HTR-8/SVneo (cell line): Measurements from ENCODE around the gene SEMA4D.

Experiments
- DNase-seq: peaks from one replicate; pipeline ENCODE4 v3.0.0; 2011; ENCODE audit warnings: low spot score, mixed read lengths; ENCODE audit not compliant: insufficient read length
- FAIRE-seq: peaks from 2 replicates; lab custom pipeline; 2011; peaks lifted over from hg19 to GRCh38; lab: Jason Lieb, UNC

The SEMA4D gene

DNA sequence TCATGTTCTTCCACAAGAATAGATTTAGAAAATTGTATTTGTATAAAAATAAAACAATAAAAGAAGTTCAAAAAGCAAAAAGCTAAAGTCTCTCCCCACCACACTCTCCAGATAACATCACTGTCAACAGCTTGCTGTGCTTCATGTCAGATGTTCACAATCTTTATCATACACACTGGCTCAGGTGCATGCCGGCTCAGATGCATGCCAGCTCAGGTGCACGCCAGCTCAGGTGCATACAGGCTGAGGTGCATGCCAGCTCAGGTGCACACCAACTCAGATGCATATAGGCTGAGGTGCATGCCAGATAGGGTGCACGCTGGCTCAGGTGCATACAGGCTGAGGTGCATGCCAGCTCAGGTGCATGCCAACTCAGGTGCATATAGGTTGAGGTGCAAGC, 26.5 kb downstream of the SEMA4D start:
- DNase-seq (no peak), FAIRE-seq (no peak)

DNA sequence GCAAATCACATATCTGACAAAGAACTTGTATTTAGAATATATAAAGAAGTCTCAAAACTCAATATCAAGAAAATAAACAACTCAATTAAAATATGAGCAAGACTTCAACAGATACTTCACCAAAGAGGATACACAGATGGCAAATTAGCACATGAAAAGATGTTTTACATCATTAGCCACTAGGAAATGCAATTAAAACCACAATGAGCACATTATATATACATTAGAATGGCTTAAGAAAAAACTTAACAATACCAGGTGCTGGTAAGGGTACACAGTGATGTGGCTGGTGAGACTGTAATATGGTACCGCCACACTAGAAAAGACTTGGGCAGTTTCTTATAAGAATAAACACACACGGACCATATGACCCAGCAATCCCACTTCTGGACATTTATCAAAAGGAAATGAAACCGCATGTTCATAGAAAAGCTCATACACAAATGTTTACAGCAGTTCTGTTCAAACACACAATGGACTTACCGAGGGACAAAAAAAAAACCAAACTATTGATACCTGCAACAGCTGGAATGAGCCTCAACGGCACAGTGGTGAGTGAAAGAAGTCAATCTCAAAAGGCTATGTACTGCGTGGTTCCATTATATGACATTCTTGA, 27.6 kb downstream of the SEMA4D start:
- no peak for DNase-seq

DNA sequence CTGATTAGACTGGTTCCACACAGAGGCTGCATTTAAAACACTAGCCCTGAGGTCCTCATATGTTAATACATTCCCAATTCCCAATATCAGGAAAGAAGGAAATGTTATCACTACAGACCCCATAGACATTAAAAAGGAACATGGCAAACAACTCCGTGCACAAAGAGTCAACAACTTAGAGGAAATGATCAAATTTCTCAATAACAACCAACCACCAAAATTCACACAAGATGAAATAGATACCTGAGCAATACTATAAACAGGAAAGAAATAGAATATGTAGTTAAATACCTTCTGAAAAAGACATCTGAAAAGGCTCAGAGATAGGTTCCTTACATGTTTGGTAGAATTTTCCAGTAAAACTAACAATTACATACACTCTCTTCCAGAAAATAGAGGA, 28.9 kb downstream of the SEMA4D start:
- DNase-seq (no peak), FAIRE-seq (no peak)

More for the DNA sequence above, 27.6 kb downstream of the SEMA4D start:
- FAIRE-seq = no peak

DNA sequence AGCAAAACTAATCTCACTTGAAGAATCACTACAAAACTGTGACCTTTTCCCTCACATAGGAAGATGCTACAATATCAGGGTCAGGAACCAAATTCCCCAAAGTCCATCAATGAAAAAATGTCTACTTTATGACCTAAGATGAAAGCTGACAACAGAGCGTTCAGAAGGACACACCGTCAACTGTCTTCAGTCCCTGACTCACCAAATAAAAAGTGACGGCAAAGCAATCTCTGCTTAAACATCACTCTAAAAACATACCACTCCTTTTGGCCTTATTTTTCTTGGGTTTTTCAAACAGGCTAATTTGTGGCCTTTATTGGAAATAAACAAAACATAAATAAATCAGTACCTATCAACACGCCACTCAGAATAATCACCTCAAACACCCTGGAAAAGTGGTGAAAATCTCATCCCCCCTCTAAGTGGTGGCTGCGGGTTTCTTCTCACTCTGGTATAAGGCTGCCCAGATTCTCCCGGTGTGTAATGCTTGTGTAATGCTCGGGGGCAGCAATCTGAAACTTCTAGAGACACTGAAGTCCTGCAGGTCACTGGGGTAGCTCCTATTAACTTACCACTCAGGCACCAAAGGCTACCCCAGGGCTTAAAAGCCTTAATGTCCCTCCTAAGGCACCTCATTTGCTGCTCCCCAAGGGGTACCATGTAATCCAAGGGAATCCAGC, 29.5 kb downstream of the SEMA4D start:
- FAIRE-seq = no peak
- no peak for DNase-seq

DNA sequence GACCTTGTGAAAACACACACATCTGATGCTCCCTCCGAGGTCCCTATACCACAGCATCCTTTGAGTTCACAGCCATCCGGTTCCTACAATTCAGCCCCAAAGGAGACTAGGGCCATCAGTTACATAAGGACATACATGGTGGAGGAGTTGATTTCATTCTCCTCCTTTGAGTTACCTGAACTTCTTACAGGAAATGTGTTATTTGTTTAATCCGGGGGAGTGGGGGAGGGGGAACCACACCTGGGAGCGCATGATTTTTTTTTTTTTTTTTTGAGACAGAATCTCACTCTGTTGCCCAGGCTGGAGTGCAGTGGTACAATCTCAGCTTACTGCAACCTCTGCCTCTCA, 30.7 kb downstream of the SEMA4D start:
- FAIRE-seq = no peak
- DNase-seq = no peak

DNA sequence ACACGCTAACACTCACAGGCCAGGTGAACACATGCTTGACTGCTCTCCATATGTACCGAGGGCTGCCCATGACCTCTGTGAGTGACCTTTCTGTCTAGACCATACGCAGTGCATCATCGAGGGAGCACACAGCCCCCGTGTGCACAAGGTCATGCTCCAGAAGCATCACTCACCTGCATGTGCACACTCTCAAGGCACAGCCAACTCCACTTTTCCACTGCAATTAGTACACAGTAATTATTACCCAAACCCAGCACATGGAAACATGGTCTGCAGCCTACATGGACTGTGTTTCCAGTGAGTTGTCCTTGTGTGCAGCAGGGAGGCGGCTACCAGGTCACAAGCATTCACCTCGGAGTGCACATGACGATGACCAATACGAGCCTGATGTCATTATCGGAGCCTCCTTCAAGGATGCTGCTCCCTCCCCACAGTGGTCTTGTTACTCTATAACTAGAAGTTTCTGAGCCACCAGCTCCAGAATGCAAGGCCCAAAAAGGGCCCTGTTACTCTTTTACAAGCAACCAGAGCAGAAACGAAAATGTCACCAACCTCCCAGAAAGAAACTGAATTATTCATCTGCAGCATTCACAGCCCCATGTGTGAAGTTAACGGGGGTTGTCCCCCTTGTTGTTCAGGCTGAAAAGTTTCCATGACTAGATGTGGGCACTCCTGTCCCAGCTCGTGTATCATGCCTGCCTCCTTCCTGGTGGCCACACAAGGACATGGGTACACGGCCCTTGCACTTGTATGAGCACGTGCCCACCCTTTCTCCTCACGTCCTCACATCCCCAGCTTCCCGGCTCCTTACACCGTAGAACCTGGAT, 31.2 kb downstream of the SEMA4D start:
- DNase-seq (no peak), FAIRE-seq (no peak)

DNA sequence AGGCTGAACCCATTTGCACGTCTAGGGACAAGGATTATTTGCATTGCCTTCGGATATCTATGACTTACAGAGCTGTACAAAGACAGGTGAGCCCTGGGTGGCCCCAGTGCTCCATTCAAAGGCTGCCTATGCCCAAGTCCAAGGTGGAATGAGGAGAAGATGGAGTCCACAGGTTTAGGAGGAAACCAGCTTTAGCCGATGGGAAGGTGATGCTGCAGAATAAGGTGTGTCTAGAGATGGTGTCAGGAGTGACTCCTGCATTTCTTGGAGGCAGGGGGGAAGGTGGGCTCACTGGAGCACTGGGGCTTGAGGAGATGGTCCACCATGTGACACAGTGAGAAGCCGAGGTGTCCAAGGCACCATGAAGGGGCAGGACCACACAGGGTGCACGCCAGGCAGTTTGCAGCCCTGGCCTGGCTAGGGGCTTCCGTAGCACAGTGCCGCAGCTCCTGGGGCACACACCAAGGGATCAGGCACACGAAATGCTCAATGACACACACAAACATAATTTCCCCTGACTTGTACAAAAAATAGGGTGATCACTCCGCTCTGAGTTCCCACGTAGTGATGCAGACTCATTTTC, 32.1 kb downstream of the SEMA4D start:
- no peak for FAIRE-seq

DNA sequence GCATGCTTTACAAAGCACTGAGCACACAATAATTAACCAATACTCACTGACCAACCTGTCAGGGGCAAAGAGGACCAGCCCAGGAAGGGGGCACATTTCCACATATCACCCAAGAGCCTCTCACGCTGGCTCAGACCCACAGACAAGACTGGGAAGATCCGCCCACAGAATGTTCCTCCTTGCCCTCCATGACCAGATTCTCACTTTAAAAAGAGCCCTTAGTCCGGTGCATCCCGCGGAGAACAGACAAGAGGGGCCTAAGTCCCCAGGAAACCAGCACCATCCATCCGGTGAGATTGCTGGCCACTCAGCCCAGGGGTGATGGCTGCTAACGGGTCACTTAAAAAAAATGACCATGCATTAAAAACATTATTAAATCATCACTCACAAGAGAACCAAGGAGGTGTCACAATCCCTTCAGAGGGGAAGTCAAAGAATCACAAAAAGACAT, 32.9 kb downstream of the SEMA4D start:
- no peak for FAIRE-seq
- DNase-seq = no peak

More for the DNA sequence above, 32.1 kb downstream of the SEMA4D start:
- DNase-seq = no peak

DNA sequence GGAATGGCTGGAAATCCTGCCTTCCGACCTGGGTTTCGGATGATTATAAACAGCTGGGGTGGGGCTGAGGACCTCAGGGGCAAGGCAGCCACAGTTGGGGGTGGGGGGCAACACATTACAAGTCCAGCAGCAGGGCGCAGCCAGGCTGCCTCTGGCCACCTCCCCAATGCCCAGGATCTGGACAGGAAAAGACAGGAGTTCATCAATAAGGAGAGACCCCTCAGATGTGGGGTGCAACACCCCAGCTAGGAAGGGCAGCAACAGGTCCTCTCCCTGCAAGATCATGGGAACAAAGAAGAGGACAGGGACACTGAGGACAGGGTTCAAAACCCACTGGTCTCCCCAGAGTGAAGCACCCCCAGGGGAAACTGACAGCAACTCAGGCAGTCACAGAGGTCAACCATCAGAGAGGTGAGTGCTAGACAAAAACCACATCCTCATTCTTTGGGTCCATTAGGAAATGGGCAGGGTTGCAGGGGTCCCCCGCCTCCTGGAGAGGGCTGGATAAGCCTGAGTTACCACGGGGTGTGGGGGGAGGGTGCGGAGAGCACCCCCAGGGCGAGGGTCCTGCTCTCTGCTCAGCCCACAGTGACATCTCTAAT, 33.5 kb downstream of the SEMA4D start:
- DNase-seq (no peak), FAIRE-seq (no peak)

DNA sequence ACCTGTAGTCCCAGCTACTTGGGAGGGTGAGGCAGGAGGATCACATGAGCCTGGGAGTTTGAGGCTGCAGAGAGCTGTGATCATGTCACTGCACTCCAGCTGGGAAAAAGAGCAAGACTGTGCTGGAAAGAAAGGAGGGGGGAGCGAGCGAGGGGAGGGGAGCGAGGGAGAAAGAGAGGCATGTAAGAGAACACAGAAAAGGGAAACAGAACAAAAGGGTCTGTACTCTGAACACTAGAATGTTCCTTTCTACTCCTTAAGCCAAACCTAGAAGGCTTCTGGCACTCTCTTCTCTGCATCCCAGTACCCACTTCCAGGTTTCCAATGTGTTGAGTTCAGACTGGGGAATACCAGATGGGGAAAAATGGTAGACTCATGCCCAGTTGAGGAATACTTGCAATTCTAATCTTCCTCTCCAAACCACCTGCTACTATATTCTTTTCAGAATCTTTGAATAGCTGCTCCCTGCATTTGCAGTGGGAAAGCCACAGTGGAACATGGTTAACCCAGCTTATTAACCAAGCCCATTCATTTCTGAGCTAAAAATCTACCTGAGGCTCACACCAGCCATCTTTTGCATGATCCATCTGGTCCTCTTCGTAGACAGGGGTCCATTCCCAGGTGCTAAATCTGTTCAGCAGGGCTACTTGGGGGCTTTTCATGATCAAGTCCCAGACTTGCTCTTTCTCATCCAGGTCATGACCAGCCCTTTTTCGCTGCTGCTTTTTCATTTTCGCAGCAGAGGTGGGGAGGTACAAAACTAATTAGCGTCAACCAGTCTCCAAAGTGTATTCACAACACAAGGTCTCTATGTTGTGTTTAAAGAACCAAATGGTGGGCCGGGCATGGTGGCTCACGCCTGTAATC, 34.9 kb downstream of the SEMA4D start:
- no peak for FAIRE-seq
- no peak for DNase-seq

DNA sequence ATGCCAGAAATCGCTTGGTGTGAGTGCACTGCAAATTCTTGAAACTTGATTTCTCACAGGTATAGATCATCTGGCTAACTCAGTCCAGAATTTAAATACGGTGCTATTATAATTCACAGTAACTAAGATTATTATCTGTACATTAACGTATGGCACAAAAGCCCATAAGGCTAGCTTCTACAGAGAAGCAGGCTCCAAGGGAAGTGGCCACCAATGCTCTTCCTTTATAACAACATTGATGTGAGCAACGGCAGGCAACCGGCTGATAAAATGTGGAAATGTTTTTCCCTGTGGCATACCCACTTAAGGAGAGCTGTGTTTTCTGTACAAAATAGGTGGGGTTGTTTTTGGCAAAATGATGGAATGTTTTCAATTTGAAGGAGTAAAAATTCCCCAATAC, 35.7 kb downstream of the SEMA4D start:
- FAIRE-seq (no peak), DNase-seq (no peak)

DNA sequence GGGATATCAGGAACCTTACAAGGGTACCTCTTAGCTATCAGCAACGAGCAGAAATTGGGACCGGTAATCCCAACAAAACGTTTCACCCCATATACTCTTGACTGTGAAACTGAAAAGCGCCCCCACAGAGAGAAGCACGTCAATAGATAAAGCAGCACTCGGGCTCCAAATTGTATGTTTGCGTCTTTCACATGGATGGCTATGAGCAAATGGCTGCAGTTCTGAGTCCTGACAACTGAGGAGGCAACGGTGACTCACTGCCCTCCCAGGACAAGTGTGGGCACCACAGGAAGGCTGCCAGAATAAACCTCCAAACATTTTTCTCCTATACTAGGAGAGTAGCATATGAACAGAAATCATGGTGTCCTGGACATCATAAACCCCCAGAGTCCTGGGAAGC, 36.6 kb downstream of the SEMA4D start:
- DNase-seq = peak; percentile 32
- no peak for FAIRE-seq

DNA sequence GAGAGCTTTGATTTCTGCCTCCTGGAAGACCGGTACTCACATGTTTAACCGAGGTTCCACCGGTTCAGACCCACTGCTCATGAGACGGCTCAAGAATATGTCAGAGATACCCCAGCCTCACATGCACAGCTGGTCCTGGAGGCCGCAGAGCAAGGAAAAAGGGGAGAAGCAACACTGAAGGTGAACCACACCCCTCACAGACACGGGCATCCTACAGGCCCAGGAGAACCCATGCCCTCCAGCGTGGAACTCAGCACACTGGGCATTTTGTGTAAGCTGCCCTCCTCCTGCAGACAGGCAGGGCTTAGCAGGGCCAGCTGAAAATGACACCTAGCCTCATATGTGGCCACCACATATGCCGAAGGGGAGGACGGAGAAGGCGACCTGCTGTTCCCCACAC, 37.4 kb downstream of the SEMA4D start:
- no peak for DNase-seq
- FAIRE-seq = no peak

DNA sequence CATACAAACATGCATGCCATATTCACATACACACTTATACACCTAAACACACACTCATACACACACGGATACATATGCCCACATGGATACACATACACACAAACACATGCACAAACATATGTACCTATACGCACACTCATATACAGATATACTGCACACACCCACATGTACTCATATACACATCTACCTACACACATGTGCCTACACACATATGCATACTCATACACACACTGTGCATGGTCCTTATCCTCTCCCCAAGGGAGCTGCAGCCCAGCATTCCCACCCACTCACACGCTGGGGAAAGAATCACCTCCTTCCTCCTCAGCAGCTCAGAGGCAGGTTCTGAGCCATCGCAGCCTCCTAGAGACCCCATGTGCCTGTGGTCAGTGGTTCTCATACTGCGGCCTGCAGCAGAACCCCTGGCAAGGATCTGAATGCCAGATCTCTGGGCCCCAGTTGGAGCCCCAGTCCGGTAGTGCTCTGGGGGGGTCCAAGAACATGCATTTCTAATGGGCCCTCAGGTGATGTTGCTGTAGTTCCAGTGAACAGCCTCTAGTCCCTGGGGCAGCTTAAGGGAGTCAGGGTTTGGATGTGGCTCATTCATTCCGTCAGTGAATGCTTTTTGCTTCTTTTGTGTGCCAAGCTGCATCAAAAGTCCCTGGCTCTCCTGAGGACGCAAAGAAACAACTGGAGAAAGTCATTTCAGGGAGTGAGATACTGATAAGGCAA, 39.0 kb downstream of the SEMA4D start:
- DNase-seq (no peak), FAIRE-seq (no peak)

DNA sequence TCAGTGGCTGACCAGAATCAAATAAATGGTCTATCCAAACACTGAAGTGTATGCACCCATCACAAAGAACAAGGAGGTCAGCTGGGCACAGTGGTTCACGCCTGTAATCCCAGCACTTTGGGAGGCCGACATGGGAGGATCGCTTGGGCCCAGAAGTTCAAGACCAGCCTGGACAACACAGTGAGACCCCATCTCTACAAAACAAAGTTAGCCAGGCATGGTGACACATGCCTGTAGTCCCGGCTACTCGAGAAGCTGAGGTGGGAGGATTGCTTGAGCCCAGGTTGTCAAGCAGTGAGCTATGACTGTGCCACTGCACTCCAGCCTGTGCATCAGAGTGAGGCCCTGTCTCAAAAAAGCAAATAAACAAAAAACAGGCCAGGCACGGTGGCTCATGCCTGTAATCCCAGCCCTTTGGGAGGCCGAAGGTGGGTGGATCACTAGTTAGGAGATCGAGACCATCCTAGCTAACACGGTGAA, 40.5 kb downstream of the SEMA4D start:
- FAIRE-seq (no peak), DNase-seq (no peak)

DNA sequence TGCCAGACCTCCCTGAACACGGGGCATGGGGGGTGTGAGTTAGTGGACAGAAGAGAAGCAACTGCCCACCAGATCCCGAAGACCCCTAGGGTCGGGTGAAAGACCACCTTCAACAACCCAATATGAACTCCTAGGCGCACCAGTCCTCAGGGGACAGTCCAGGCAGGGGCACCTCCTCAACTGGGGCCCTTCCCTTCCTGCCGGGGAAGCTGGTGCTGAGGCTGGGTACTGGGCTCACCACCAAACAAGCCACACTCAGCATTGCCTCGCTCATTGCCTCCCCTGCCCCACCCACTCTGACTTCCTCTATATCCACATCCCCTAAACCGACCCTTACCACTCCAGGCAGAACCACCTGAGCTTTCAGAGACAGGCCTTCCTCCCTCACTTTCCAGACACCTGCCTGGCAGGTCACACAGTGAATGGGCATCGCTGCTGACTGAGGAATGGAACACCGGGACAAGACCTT, 42.5 kb downstream of the SEMA4D start:
- no peak for FAIRE-seq
- DNase-seq = no peak

DNA sequence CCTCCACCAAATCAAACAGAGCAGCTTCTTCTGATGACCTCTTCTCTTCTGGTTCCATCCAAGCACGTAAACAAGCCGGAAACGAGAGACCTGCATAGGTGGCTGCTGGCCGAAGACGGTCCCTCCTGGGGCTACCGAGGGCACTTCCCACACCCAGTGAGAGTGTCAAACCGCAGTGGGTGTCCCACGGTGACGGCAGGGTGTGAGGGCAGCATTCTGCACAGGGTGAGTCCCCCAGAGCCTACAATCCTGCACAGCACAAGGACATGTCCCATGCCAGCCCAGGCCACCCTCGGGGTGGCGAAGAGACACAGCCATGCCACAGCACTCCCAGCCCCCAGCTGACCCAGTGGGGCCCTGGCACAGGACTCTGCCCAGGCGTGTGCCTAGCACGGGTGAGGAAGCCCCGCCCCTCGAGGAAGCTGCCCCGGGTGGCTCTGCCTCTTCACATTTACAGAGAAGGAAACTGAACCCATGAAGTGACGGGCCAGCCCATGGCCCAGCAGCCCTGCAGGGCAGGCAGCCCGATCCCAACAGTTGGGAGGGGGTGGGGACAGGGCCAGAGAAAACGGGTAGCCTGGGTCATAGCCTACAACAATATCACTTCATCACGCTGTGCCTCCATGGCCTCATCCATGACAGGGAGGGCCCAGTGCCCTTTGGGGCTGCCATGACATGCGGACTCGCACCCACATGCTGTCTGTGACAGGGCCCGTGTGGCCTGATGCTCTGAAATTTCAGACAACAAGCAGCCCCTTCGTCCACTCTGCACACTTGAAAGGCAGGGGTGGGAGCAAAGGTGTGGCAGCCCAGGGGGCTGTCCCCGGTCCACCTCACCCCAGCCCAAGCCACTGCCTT, 43.2 kb downstream of the SEMA4D start:
- DNase-seq (no peak), FAIRE-seq (no peak)

DNA sequence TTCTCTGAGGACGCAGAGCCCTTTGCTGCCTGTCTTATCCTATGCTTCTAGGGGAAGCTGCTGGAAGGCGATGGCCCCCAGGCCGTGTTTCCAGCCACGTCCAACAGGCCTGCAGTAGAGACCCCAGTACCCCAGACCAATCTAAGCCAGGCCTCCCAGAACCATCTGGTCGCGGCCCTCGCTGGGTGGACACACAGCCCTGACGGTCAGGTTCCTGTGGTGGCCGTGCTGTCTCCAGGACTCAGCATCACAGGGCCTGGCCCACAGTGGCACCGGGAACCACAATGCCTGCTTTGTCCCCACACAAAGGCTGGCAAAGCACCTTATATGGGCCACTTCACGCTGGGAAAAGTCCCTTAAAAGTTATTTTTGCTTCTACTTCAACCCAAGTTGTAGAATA, 44.5 kb downstream of the SEMA4D start:
- FAIRE-seq (no peak), DNase-seq (no peak)
